DMS 273 (cell line): Measurements from ENCODE around the gene ADISSP.

Experiments used
- DNase-seq: peaks from one replicate; lab custom pipeline; 2025; ENCODE audit not compliant: unreplicated experiment; lab: John Stamatoyannopoulos, UW

Gene ADISSP

DNA sequence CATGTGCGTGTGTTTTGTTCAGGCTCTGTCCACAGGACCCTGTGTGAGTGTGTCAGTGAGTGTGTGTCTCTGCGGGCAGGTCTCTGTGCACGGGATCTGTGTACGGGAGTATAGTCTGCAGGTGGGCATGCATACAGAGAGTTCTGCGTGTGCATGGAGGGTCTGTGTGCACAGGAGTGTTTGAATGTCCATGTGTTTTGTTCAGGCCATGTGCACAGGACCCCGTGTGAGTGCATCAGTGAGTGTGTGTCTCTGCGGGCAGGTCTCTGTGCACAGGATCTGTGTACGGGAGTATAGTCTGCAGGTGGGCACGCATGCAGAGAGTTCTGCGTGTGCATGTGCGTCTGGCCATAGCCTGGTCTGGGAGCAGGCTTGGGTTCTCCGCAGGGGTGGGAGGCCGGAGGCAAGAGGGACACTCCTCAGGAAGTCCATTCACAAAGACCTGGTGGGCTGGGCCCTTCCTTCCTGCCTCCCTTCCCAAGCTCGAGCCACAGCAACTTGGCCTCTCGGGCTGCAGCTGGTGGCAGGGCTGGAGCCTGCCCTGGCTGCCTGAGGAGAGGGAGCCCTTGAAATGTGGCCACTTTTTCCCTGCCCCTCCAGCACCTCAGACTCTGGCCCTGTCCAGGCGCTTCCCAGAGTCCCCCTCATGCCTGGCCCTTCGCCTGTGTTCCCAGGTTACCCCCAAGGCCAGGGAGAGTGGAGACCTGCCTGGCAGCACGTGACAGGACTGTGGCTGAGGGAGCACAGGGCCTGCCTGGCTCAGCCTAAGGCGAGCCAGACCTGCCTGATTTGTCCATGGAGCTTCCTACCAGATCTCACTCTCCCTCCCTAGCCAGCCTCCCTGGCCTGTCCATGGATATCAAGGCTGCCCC, 28.3 kb downstream of the ADISSP start:
- no peak for DNase-seq

DNA sequence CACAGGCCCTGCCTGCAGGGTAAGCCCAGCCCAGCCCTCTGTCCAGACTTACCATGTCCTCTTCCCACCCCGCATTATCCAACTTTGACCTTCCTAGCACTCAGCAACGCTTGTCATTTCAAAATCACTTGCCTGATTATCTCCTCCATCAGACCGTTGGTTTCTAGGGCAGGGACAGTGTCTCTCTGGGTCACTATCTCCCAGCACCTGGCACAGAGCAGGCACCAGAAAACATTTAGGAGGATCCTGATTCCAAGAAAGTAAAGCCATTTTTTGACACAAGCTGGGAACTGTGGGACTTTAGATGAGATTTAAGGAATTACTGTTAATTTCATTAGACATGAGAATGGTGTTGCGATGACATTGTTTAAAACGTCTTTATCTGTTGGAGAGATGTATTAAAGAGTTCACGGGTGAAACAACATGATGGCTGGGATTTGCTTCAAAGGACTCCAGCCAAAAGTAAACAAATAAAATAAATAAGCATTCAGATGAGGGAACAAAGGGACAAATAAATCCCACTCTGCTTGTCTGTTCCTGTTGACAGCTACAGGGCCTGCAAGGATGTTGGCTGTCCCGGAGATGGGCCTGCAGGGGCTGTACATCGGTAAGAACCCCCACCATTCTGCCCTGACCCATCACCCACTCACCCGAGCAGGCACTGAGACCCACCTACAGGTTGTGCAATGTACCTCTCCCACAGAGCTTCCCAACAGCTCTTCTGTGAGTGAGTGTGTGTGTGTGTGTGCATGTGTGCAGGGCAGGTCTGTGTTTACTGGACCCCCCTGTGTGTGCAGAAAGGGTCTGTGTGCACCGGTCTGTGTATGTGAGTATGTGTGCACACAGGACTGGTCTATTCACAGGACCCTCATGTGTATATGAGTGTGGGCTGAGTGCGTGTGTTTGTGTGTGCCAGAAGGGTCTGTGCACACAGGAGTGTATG, 29.2 kb downstream of the ADISSP start:
- DNase-seq = no peak

DNA sequence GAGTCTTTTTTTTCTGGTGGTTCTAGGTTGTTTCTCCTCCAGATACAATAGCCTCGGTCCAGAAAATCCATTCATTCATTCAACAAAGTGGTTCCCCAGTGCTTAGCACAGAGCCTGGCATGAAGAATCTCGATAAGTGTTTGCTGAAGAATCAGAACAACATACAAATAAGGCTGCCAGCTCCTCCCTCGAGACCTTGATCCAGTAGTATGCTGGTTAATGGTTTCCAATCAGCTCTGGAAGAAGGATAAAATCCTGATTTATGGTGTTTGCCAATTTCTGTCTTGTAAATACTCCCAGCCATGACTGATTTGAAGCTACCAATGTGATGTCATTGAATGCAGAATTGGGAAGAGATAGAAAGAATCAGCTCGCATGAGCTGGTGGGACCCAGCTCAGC, 31.8 kb downstream of the ADISSP start:
- no peak for DNase-seq

DNA sequence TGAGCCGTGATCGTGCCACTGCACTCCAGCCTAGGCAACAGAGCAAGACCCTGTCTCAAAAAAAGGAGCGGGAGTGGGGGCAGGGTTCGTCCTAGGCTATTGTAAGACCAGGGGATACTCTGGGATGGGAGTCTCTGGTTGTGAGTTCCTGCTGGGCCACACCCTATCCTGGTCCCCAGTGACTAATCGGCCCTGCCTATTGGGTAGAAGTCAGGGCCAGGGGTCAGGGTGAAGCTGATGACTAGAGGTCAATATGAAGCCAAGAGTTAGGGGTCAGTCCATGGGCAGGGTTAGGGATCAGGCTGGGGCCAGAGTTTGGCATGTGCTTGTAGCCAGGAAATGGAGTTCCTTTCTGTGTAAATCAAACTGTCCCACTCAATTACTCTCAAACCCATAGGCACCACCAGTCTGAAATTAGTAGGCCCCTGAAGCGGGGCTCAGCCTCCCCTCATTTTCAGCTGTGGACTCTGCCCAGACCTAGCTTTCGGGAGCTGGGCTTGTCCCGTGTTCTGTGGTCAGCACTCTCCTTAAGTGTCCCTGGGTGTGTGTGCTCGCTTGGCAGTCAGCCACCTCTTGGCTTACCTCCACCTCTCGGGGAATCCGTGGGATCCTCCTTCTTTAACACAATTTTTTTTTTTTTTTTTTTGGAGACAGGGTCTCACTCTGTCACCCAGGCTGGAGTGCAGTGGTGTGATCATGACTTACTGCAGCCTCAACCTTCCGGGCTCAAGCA, 33.3 kb downstream of the ADISSP start:
- no peak for DNase-seq

DNA sequence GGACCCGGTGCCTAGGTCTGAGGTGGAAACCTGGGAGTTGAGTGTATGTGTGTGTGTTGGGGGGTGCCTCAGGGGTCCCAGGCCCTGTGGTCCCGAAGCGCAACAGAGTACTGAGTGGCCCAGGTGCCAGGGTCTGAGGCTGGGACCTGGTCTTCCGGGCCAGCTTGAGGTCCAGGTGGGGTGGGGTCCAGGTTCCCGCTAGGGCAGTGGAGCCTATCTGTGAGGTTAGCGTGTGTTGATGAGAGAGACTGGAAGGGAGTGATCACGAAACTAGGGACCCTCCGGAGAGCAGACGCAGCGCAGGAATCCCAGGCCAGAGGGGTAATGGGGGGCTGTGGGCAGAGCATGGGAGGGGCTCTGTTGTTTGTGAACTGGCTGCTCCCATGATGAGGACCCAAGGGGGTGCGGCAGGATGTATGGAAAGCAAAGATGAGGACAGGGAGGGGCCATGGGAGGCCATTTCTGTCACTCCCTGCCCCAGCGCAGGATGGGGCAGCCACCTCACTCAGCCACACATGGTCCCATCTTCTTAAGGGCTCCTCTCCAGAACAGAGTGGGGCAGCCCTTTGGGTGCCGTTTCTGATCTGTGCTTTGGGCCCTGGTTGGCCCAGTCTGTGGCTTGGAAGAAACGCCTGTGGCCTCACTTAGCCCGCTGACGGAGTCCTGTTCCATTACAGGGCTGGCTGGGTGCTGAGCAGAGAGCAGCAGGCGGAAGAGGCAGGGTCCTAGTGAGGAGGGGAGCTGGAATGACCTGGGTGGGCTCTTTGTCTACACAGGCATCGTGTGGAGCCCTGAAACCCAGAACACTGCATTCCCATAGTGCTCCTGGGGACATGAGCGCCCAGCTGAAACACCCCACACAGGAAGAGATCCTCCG, 34.2 kb downstream of the ADISSP start:
- no peak for DNase-seq

DNA sequence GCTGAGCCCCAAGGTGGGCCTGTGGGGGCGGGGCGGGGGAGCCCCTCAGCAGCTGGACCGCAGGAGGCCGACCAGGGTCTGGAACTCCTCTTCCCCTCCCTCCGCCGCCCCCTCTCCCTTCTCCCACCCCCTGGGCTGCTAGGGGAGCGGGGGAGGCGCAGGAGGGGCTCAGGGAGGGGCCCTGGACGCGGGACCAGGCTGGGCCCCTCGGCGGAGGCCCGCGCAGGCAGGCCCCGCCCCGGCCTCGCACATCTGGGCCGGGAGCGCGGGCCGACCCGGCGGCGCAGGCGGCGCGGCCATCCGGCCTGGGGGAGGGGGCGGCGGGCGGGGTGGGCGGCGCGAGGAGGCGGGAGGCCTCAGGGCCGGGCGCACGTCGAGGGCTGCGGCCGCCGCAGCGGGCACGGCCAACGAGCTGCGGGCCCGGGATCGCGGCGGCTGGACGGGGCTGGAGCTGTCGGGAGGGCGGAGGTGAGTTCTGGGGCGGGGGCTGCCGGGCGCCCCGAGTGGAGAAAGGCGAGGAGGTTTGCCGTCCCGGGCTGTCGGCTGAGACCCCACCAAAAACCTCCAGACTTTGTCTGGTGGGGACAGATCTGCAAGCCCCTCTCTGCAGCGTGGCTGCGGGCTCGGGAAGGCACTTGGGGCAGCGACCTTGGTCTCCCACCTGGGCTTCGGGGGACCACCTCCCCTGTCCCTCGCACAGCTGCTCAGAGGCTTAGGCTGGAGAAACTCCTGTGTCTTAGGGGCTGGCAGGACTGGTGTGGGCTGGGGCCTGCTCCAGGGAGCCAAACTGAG, 35.0 kb downstream of the ADISSP start, which contains the start of gene HSPA12B:
Gene HSPA12B (plus strand): TSS at position 359 of the 792 bp plus-strand sequence. CDS start 5,990 bp downstream, outside the sequence.
- DNase-seq = peak; percentile 26

DNA sequence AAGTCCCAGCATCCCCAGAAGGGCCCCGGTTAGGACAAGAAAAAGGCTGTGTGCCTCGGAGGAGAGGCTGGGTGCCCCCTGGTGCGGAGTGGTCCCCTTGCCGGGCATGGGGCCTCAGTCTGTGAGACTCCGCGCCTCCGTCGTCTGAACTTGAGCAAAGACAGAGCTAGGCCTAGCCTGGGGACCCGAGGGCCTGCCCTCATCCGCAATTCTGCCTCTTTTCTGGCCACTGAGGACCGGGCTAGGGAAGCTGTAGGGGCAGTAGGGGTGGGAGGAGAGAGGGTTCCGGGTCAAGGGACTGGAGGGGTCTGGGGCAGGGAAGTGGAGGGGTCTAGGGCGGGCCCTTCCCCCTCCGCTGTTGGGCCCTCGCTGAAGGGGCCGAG, 35.6 kb downstream of the ADISSP start:
- no peak for DNase-seq

DNA sequence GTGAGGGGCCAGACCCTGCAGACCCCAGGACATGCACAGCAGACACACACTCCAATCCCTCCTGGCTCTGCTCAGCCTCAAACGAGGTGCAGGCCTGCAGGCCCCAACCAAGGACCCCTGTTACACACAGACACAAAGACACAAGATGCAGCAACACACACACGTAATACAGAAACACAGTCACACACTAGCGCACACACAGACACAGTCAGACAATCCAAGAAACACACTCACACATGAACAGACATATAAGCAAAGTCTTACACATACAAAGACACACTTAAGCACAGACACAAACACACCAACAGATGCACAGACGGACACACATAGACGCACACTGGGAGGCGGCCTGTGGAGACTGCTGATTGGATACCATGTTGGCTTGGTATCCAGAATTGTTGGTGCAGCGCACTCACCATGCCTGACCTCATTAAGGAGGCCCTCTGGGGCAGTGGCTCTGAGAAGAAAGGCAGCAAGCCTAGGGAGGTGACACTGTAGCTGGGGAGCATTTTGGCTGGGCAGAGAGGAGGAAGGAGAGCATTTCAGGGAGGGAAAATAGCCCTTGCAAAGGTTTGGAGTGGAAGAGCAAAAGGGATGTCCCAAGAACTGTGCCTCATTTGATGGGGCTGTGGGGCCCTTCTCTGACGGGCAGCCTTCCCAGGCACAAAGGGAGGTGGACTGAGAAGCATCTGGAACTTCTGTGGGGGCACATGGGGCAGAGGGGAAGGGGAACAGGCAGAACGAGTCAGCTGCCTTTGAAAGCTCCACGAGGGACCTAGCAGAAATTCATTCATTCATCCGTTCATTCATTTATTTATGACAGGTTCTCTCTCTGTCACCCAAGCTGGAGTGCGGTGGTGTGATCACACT, 36.5 kb downstream of the ADISSP start:
- no peak for DNase-seq

DNA sequence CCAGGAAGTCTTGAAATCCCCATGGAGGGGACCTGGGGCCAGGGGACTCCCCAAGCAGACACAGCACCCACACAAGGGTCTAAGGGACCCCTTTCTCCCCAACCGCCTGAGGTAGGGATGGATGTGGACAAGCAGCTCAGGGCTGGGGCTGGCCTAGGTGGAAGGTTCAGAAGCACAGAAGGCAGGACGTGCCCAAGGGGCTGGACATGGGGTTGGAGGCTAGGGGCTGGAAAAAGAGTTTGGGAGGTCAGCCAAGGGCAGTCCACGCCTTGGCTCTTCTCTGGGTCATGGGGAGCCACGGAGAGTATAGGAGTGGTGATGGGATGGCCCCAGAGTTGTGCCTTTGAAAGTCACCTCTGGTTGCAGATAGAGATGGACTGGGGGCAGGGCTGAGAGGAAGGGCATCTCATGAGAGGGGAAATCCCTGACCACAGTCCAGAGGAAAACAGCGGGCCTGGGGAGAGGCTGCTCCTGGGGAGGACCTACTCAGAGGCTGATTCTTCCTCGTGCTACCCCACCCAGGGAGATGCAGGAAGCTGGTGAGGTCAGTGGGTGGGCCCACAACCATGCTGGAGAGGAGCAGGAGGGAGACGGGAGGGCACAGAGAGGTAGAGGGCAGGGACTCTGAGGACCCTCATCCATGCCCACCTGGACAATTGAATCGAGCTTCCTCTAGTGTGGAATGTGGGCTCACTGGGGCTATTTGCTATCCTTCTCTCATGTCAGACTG, 37.6 kb downstream of the ADISSP start:
- no peak for DNase-seq

DNA sequence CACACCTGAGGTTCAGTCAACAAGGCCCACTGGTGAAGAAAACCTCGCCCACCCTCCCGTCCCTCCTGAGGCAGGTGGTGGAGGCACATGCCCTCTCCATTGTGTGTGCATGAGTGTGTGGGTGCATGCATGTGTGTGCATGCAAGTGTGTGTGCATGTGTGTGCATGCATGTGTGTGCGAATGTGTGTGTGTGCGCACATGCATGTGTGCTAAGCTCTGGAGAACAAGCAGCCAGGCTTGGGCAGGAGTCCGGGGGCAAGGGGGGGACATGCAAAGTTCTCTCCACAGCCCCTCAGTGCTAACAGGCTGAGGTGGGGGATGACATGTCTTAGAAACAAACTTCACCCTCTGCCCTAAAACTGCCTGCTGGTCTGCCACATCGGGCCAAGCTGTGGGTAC, 38.2 kb downstream of the ADISSP start:
- DNase-seq = no peak

DNA sequence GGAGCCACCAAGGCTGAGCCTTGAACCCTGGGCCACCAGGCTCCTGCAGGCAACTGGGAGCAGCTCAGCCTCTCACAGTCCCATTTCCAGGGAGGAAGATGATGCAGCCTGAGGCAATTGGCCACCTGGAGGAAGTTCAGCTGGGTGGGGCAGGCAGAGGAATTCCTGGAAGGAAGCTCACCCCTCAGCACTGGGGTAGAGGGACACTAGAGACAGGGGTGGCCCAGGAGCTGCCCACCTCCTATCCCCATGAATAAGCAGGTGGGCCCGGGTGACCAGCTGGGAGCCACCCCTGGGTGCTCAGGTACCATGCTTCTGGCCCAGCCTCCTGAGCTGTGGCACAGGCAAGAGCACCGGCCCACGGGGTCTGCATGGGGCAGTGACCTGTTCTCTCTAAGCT, 38.7 kb downstream of the ADISSP start:
- DNase-seq = no peak

DNA sequence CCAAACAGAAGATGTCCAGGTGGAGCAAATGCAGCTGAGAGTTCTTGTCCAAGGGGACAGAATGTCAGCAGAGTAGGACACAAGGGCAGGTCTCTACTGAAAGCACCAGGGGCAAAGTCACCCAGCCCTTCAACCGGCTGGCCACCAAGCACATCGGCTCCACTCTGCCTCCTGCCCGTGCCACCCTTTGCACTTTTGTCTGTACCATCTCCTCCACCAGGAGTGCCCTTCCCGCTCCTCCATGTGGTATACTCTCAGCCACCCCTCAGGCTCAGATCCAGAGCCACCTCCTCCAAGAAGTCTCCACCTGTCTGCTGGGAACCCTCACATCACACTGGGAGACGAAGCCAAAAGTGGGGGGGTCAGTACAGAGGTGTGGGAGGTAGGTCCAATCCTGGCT, 39.2 kb downstream of the ADISSP start:
- no peak for DNase-seq

DNA sequence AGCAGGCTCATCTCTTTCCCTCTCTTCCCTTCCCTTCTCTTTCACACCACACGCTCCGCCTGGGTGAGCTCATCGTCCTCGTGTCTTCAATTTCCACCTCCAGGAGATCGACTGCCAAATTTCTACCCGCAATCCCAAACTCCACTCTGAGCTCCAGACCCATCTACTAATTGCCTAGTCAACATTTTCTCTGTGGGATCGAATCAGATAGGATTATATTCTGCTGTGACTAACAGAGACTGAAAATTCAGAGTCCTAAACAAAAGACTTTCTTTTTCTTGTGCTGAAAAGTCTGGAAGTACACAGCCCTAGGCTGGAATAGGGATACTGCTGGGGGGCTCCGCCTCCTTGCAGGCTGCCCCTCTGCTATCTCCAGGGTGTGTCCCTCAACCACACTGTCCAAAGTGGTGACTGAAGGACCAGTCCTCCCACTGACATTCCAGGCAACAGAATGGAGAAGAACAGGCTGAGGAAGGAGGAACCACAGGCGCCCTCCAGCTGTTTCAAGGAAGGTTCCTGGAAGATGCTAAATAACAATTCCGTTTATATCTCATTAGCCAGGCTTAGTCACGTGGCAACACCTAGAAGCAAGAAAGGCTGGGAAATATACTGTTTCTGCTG, 40.0 kb downstream of the ADISSP start:
- DNase-seq = peak; percentile 48

DNA sequence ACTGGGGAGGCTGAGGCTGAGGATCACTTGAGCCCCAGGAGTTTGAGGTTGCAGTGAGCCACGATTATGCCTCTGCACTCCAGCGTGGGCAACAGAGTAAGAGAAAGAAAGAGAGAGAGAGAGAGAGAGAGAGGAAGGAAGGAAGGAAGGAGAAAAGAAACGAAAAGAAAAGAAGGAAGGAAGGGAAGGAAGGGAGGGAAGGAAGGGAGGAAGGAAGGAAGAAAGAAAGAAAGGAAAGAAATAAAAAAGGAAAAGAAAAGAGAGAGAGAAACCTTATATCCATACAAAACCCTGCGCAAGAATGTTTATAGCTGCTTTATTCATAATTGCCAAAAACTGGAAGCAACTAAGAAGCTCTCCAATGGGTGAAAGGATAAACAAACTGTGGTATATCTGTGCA, 43.2 kb downstream of the ADISSP start:
- no peak for DNase-seq

DNA sequence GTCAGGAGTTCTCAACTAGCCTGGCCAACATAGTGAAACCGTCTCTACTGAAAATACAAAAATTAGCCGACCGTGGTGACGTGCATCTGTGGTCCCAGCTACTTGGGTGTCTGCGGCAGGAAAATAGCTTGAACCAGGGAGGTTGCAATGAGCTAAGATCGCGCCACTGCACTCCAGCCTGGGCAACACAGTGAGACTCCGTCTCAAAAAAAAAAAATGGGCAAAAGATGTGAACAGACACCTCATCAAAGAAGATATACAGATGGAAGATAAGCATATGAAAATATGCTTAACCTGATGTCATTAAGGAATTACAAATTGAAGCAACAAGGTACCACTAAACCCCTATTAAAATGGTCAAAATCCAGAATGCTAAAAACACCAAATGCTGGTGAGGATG, 44.3 kb downstream of the ADISSP start:
- DNase-seq = no peak

DNA sequence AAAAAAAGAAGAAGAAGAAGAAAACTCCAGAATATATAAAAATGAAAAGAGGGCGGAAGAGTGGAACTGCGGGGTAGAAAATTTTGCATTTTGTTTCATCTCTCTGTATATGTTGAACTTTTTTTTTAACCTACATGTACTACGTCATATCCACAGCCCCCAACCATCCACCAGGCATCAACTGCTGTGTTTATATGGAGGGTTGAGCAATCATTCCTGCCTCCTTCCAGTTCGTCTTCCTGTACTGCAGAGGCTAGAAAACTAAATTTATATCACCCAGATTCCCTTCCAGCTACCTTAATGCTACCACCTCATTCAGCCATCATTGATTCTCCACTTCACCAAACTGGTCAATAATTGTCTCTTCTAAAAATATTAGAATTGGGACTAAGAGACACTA, 45.6 kb downstream of the ADISSP start:
- DNase-seq = no peak

DNA sequence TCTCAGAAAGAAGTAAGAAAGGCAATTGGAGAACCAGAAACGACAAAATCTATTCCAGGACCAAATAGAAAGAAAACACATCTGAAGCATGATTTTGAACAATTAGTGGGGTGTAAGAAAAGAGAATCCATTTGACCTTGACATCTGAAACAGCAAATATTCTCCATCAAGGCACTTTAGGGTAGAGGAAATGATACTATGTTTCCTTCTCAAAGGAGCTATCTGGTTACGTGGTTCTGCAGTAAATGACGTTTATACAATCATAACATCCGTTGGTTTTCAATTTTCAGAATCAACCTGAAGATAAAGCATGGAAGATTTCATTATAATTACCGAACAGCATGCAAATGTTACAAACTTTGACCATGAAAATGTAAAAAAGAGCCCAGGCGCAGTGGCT, 46.9 kb downstream of the ADISSP start:
- DNase-seq = no peak
